Stimulated activated CD4-positive, alpha-beta T cell treated with anti-CD3 and anti-CD28 coated beads, Interleukin-4, amount 100 ng/mL, for 48 hours (primary cell): ENCODE results near the gene UPK1A.
A peak's percentile ranks its signal among the peaks of the same experiment; 100 is the strongest.

ENCODE experiments used
- DNase-seq, 2 donors: peaks; one replicate each; pipeline ENCODE4 v3.0.0-alpha.2; 2020; ENCODE audit warnings: low read depth in 2 of 2

The UPK1A gene

DNA sequence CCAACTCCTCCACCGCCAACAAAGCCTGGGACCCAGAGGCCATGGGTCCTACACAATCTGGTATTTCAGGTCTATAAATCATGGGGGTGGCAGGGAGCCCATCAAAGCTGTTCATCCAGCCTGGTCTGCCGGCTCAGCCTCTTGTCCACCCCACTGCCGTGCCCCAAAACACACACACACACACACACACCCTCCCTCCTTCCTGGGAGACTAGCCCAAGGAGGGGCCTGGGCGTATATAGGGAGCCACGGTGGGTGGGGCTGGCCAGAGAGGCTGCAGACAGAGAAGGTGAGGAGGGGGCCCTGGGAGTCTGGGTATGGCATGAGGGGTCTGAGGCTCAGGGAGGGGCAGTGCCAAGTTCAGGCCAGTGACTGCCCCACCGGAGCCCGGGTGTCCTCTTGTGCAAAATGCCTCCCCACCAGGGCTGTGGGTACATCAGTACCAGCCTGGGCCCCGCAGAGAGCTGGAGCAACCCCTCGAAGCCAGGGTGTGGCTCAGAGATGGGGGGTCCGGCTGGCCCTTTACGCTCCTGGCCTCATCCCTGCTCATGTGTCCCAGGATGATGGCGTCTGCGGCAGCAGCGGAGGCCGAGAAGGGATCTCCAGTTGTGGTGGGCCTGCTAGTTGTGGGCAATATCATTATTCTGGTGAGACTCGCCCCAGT is at the start of gene UPK1A:
UPK1A (plus strand) TSS at position 267 of the 663 bp plus-strand sequence; CDS start at position 563, 296 bp downstream.
- DNase-seq: no peak

DNA sequence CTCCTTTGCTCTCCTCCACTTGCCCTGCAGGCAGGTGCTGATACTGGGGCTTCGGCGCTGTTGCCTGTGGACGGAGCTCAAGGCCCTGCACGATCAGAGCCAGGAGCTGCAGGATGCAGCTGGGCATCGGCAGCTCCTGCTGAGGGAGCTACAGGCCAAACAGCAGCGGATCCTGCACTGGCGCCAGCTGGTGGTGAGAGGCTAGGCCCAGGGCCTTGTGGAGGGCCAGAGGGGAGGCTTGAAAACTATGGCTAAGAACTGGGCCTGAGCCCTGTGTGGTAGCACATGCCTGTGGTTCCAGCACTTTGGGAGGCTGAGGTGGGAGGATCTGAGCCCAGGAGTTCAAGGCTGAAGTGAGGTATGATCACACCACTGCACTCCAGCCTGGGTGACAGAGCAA is 47.5 kb upstream of the UPK1A start:
- no peak for DNase-seq

DNA sequence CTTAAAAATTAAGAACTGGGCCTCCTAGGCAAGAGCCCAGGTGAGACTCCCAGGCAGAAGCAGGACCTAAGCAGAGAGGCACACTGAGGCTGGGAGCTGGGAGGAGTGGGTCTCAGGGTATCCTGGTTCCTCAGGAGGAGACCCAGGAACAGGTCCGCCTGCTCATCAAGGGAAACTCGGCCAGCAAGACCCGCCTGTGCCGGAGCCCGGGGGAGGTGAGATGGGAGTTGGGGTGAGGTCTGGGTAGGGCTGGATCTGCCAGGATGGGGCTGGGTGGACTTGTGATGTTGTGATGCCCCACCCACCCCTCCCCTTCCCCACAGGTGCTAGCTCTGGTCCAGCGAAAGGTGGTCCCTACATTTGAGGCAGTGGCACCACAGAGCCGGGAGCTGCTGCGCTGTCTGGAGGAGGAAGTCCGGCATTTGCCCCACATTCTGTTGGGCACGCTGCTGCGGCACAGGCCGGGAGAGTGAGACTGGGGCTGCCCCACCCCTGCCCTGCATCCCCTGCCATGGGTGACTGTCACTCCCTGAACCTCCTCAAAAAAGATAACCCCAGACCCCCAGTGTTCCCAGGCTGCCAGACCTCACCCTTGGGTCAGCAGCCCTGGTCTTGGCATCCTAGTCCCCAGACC is 46.9 kb upstream of the UPK1A start:
- DNase-seq: no peak

DNA sequence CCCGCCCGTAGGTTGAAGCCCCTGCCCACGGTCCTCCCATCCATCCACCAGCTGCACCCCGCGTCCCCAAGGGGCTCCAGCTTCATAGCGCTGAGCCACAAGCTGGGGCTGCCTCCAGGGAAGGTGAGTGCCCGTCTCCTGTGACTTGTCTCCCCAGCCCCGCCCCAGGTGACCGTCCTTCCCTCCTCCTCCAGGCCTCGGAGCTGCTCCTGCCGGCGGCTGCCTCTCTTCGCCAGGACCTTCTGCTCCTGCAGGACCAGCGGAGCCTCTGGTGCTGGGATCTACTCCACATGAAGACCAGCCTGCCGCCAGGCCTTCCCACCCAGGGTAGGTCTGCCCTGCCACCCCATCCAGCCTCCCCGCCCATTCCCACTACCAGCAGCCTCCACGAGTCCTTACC is 46.3 kb upstream of the UPK1A start:
- no peak for DNase-seq

DNA sequence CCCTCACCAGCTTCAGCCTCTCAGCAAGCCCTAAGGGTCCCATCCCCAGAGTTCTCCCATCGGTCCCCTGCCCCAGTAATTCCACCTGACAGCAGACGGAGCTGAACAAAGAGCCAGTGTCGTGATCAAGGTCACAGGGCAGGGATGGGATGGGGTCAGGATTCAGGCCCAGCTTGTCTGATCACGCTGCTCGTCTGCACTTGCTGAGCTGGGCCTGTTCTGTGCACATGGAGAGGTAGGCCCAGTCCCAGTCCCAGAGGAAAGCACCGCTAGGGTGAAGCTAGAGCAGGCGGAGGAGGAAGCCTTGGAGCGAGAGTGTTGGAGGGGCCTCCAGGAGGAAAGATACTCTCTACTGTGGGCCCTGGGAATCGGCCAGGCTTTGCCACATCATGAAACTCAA is 44.6 kb upstream of the UPK1A start:
- no peak for DNase-seq

DNA sequence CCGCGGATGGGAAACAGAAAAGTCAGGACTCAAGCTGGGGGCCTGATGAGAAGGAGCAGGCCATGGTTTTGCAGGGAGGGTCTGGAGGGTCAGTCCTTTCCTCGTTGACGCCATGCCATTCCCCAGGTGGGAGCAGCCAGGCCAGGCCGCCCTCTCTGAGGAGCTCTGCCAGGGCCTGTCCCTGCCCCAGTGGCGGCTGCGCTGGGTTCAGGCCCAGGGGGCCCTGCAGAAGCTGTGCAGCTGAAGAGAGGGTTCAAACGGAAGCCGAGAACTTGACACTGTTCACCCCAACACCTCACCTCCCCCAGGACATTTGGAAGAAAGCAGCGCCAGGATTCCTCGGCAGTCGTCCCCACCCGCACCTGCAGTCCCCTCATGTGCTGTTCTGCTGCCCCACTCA is 43.6 kb upstream of the UPK1A start:
- no peak for DNase-seq

DNA sequence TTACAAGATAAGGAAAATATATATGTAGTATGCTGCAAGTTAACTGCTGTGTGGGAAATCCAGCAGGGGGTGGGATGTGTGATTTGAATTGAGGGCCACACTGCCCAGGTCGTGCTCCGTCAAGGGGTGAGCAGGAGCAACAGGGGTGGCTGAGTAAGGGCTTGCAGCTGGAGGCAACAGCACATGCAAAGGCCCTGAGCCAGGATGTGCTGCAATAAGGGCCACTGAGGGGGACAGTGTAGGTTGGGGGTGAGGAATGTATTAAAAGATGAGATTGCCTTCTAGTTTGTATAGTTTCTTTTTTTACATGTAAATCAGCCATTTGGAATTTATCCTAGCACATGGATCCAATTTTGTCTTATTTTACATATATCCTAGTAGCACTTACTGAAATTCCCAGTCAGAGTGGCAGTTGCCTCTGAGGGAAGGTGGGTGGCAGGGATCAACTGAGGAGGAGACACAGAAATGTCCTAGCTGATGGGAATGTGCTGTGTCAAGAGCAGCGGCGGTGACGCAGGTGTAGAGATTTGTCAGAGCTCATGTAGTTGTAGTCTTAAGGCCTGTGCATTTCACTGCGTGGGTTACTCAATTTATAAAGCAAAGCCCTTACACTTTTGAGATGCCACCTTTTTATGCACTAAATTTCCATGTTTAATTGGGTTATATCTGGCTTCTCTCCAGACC is 42.8 kb upstream of the UPK1A start:
- DNase-seq: no peak

DNA sequence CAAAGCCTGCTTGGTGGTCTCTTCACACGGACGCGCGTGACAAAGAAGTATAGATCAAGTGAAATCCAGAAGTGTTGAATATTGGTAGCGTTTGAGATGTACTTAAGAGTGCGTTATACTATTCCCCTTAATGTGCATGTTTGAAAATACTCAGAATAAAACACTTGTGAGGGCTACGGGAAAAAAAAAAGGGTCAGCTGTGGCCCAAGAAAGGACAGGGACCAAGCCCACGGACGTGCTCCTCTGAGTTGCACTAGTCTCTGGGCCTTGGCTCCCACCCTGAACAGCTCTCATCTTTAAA is 38.1 kb upstream of the UPK1A start:
- no peak for DNase-seq

DNA sequence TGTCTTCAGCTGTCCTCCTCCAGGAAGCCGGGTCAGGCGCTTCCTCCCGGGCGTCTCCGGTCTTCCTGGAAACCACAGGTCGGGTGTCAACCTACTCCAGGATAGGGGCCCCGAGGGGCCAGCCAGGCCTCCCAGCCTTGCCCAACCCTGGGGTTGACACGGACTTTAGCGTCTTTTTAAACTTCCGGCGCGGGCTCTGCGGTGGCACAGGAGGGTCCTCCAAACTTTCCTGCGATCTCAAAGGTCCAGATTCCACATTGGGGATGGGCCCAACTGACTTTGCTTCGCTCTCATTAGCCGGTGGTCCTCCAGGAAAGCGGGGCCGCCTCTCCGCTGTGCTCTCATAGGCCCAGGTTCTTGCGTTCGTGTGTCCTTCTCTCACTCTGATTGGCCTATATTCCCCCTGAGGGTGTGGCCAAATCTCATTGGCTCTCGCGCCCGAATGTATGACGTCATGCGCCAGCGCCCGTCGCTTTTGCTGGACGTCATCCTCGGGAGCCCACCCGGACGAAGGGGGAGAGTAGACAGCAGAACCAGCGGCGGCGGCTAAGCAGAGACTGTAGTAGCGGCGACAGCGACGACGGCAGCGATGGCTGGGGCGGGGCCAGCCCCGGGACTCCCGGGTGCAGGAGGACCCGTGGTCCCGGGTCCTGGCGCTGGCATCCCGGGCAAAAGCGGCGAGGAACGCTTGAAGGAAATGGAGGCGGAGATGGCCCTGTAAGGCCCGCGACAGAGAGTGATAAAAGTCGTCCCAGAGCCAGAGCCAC is 37.6 kb upstream of the UPK1A start, which contains the start of gene RBM42:
RBM42 (plus strand) TSS at position 472 of the 767 bp plus-strand sequence; CDS start at position 590, 118 bp downstream.
- DNase-seq: peak; percentile 94 to 95

DNA sequence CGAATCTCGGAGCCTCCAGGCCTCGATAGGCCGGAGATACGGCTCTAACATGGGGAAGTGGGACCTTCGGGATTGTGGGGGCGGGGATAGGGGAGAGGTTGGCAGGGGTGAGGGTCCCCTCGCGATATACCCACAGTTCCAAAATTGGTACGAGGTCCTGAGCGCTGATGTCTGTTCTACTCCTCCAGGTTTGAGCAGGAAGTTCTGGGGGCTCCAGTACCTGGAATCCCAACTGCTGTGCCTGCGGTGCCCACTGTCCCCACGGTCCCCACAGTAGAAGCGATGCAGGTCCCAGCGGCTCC is 37.0 kb upstream of the UPK1A start:
- no peak for DNase-seq

DNA sequence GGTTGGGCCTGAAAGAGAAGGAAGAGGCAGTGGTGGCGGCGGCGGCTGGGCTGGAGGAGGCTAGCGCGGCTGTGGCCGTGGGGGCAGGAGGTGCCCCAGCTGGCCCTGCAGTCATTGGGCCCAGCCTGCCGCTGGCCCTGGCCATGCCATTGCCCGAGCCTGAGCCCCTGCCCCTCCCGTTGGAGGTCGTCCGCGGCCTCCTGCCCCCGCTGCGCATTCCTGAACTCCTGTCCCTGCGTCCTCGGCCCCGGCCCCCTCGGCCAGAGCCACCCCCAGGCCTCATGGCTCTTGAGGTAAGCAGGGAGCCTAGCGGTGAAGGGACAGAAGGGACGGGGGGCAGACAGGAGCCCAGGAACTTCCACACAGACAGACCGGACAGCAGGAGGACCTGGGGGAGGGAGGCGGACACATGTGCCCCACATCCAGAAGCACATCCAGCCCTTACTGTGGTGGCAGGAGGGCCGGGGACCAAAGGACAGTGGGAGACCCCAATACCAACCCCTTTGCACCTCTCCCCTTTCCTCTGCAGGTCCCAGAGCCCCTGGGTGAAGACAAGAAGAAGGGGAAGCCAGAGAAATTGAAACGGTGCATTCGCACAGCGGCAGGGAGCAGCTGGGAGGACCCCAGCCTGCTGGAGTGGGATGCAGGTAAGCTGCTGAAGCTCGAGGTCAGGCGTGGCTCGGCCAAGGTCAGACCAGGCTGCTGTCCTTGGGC is 32.4 kb upstream of the UPK1A start:
- DNase-seq: no peak

DNA sequence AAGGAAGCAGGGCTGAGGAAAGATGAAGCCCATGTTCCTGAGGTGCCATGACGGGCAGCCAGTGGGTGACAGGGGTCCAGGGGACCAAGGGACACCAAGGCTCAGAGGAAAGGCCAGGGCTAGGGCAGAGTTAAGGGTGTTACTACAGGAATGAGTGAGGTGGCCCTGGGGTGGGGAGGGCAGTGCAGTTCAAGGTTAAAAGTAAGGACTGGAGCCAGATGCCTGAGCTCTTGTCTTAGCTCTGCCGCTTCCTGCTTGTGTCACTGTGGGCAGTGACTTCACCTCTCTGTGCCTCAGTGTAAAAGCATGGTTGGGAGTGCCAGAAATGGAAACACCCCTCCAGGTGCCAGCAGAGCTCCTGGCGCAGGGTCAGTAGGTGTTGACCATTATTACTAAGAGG is 29.7 kb upstream of the UPK1A start:
- DNase-seq: no peak

DNA sequence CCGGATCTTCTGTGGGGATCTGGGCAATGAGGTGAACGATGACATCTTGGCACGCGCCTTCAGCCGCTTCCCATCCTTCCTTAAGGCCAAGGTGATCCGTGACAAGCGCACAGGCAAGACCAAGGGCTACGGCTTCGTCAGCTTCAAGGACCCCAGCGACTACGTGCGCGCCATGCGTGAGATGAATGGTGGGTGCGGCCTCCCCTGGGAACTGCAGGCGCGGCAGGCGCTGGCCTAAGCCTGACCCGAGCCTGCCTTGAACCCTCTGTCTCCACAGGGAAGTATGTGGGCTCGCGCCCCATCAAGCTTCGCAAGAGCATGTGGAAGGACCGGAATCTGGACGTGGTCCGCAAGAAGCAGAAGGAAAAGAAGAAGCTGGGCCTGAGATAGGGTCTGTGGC is 29.2 kb upstream of the UPK1A start:
- no peak for DNase-seq

DNA sequence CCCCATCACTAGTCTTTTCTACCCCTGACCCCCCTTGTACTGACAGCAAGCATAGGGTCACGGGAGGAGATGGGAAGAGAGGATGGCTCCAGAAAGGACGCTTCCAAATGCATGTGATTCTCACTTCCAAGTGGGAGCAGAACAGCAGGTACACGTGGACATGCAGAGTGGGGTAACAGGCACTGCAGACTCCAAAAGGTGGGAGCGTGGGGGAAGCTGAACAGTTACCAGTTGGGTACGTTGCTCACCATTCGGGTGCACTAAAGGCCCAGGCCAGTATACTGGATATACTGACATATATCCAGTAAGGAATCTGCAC is 27.0 kb upstream of the UPK1A start:
- no peak for DNase-seq

DNA sequence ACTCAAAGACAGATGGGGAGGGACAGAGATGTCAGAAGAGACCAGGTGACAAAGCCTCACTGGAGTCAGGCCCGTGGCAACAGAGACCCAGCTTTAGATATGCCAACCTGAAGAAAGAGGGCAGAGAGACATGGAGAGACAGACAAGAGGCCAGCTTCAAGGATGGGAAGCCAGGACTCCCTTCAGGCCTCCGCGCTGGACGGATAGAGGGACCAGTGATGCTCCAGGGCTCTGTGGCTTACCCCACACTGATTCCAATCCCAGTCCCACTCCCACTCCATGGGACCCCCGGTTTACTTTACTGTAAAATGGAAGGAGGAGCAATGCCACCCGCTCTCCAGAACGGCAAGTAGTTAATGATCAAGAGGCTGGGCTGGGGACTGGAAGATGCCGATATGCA is 26.5 kb upstream of the UPK1A start:
- no peak for DNase-seq

DNA sequence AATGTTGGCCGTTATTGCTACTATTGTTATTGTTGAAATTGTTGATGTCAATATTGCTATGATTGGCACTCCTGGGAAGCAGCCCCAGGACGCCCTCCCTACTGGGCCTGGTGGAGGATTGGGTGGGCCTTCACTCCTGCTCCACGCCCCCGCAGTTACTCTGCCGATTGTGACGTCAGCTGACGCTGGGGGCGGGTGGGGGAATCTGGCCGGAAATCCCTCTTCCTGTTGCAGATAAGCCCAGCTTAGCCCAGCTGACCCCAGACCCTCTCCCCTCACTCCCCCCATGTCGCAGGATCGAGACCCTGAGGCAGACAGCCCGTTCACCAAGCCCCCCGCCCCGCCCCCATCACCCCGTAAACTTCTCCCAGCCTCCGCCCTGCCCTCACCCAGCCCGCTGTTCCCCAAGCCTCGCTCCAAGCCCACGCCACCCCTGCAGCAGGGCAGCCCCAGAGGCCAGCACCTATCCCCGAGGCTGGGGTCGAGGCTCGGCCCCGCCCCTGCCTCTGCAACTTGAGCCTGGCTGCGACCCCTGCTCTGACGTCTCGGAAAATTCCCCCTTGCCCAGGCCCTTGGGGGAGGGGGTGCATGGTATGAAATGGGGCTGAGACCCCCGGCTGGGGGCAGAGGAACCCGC is 24.7 kb upstream of the UPK1A start, which contains the start of gene ETV2:
ETV2 (plus strand) TSS at position 231 of the 637 bp plus-strand sequence. CDS start 716 bp downstream, outside the sequence.
- DNase-seq: peak in 1 of 2 donors; percentile 23

DNA sequence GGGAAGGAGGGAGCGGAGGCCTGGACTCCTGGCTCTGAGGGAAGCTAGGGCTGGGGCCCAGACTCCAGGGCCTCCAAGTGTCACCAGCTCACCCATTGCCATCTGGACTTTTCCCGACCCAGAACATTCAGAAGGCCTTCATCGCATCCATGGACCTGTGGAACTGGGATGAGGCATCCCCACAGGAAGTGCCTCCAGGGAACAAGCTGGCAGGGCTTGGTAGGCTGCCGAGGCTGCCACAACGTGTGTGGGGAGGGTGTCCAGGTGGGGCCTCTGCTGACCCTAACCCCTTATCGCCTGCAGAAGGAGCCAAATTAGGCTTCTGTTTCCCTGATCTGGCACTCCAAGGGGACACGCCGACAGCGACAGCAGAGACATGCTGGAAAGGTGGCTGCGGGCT is 24.0 kb upstream of the UPK1A start:
- no peak for DNase-seq

DNA sequence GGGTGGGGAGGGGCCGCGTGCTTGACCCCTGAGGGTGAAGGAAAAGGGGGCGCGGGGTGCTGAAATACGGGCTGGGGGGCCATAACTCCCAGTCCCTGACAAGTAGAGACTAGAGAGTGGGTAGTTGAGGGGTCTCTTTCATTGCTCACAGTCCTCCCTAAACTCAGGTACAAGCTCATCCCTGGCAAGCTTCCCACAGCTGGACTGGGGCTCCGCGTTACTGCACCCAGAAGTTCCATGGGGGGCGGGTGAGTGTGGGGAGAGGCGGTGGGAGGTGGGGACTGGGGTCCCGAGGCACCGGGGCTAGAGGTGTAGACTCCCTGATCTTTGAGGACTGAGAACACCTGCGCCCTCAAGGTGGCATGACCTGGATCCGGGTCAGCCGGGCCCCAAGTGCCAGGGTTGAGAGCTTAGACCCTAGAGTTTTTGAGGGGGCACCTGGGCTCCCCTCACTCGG is 23.5 kb upstream of the UPK1A start:
- DNase-seq: no peak

DNA sequence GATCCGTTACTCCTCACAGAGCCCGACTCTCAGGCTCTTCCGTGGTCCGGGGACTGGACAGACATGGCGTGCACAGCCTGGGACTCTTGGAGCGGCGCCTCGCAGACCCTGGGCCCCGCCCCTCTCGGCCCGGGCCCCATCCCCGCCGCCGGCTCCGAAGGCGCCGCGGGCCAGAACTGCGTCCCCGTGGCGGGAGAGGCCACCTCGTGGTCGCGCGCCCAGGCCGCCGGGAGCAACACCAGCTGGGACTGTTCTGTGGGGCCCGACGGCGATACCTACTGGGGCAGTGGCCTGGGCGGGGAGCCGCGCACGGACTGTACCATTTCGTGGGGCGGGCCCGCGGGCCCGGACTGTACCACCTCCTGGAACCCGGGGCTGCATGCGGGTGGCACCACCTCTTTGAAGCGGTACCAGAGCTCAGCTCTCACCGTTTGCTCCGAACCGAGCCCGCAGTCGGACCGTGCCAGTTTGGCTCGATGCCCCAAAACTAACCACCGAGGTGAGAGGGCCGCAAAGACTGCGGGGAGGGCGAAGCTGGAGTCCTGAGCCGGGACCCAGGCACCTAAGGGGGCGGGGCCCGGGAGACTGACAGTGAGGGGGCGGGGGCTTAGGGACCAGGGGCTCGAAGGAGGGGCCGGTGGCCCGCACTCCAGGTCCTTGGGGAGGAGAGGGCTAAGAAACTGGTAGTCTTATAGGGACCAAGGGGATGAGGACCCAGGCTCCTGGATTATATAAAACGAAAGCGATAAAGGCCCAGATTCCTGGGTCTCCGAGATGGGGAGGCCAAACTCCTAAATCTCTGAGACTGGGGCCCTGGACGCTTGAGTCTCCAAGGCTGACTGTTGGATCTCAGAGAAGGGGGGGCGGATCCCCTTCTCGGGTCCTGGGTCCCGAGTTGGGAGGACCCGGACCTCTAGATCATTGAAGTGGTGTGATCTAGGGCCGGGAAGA is 22.8 kb upstream of the UPK1A start:
- peak; percentile 74 to 76 for DNase-seq
